HepG2 (cell line): Measurements from ENCODE around the gene NKD1. TPM values are rescaled to one million over a fixed set of nuclear protein-coding genes. Genes with fewer than 3 reads are reported as not detected.

Experiments
- ATAC-seq: fragments of 200-7000 bp; cut with Tn5 transposase; 3 replicates; pipeline ENCODE4 v1.9.1; 2020; ENCODE audit warnings: mild to moderate bottlenecking, moderate library complexity
- BruUV-seq: library from RNA; stranded (reverse); fragments of 400-500 nt; replicated peaks from 2 replicates; lab custom pipeline; 2021; lab: Mats Ljungman, UMichigan
- CTCF ChIA-PET: fragments of 300-600 bp; formaldehyde crosslinking; extraction: SDS; loops from one replicate; lab custom pipeline; 2021; ENCODE audit warnings: low total read pairs, inconsistent platforms, low intra/inter-chr PET ratio; lab: Yijun Ruan, JAX
- POLR2A ChIA-PET: fragments of 350-600 bp; sonication (Branson Sonifier 250); formaldehyde crosslinking; loops from one replicate; lab custom pipeline; 2020; ENCODE audit warnings: antibody characterized with exemption, inconsistent platforms; lab: Yijun Ruan, JAX
- DNase-seq: peaks from one replicate; pipeline ENCODE4 v3.0.0-alpha.2; 2015; ENCODE audit warnings: low spot score
- FAIRE-seq: peaks from 3 replicates; lab custom pipeline; 2011; peaks lifted over from hg19 to GRCh38; lab: Jason Lieb, UNC
- H2AFZ ChIP-seq: one replicate; pipeline ENCODE4 v1.6.1; 2011; ENCODE audit warnings: low read length, inconsistent platforms
- H3K27ac ChIP-seq: fragments of 300-600 bp; 3 replicates; pipeline ENCODE4 v1.8.0; 2011; ENCODE audit warnings: mixed run types, mild to moderate bottlenecking, mixed read lengths, low read length, inconsistent platforms; ENCODE audit not compliant: insufficient read depth; ENCODE audit errors: extremely low read length
- H3K27me3 ChIP-seq, 2 experiments: fragments of 200-600 bp in 1 of 2; 2 replicates in 1 of 2; 3 replicates in 1 of 2; pipeline versions ENCODE4 v1.6.0 to v1.8.0; 2011; ENCODE audit warnings: low read length in 2 of 2, mild to moderate bottlenecking in 2 of 2, moderate library complexity in 2 of 2, inconsistent platforms in 1 of 2; ENCODE audit not compliant: insufficient read depth in 2 of 2, control insufficient read depth in 1 of 2
- H3K36me3 ChIP-seq, 2 experiments: fragments of 200-600 bp in 1 of 2; replicated peaks in 1 of 2; 2 replicates in 1 of 2; 3 replicates in 1 of 2; pipeline versions ENCODE4 v1.5.1 to v1.8.0; 2011; ENCODE audit warnings: low read length in 2 of 2, inconsistent platforms in 1 of 2; ENCODE audit not compliant: insufficient read depth in 2 of 2, control insufficient read depth in 1 of 2
- H3K4me1 ChIP-seq: 2 replicates; pipeline ENCODE4 v1.5.1; 2012; ENCODE audit warnings: low read length, inconsistent platforms; ENCODE audit not compliant: insufficient read depth
- H3K4me2 ChIP-seq: 2 replicates; pipeline ENCODE4 v1.6.0; 2011; ENCODE audit warnings: low read depth, low read length, inconsistent platforms
- H3K4me3 ChIP-seq, 3 experiments: fragments of 200-600 bp in 1 of 3; sonication (generic), shearing (Covaris generic) in 1 of 3; replicated peaks in 1 of 3; 2 replicates each; pipeline ENCODE4 v1.5.1; 2011 to 2016; ENCODE audit warnings: low read length in 3 of 3, inconsistent platforms in 2 of 3, low read depth in 2 of 3, mild to moderate bottlenecking in 2 of 3, control low read depth in 1 of 3, mixed read lengths in 1 of 3; ENCODE audit not compliant: insufficient read depth in 1 of 3
- H3K79me2 ChIP-seq: one replicate; pipeline ENCODE4 v1.6.1; 2011; ENCODE audit warnings: low read length, inconsistent platforms; ENCODE audit not compliant: insufficient read depth
- H3K9ac ChIP-seq: 2 replicates; pipeline ENCODE4 v1.6.0; 2011; ENCODE audit warnings: mild to moderate bottlenecking, low read depth, low read length, inconsistent platforms; ENCODE audit not compliant: insufficient read depth
- H3K9me3 ChIP-seq: 2 replicates; pipeline ENCODE4 v1.5.1; 2012; ENCODE audit warnings: mild to moderate bottlenecking, low read length
- H4K20me1 ChIP-seq: 2 replicates; pipeline ENCODE4 v1.6.0; 2011; ENCODE audit warnings: inconsistent platforms, mild to moderate bottlenecking, low read length, moderate library complexity; ENCODE audit not compliant: insufficient read depth
- ARID3A ChIP-seq: IDR thresholded peaks from 2 replicates; pipeline ENCODE4 v1.6.1; 2012; ENCODE audit warnings: low read depth, low read length, improper control_type of control experiment
- CERS6 ChIP-seq: sonication (generic); formaldehyde crosslinking; IDR thresholded peaks from 2 replicates; pipeline ENCODE4 v1.5.0; 2020; ENCODE audit warnings: missing genetic modification reagents
- HOXA3 ChIP-seq: sonication (generic); formaldehyde crosslinking; IDR thresholded peaks from 2 replicates; pipeline ENCODE4 v1.5.0; 2020; ENCODE audit warnings: missing genetic modification reagents
- LBX2 ChIP-seq: sonication (generic); formaldehyde crosslinking; IDR thresholded peaks from 2 replicates; pipeline ENCODE4 v1.5.0; 2020; ENCODE audit warnings: missing genetic modification reagents, mild to moderate bottlenecking, borderline replicate concordance
- MEIS1 ChIP-seq: sonication (generic); formaldehyde crosslinking; IDR thresholded peaks from 2 replicates; pipeline ENCODE4 v1.9.0; 2021; ENCODE audit warnings: mild to moderate bottlenecking, missing genetic modification reagents, moderate library complexity, borderline replicate concordance
- NRL ChIP-seq: sonication (generic); formaldehyde crosslinking; IDR thresholded peaks from 2 replicates; pipeline ENCODE4 v1.5.0; 2020; ENCODE audit warnings: missing genetic modification reagents, mild to moderate bottlenecking, moderate library complexity, borderline replicate concordance
- PREB ChIP-seq: sonication (generic); formaldehyde crosslinking; IDR thresholded peaks from 2 replicates; pipeline ENCODE4 v1.4.0; 2020; ENCODE audit warnings: missing genetic modification reagents
- RBFOX2 ChIP-seq: fragments of 200-400 bp; formaldehyde crosslinking; IDR thresholded peaks from 2 replicates; pipeline ENCODE4 v1.6.1; 2017; ENCODE audit warnings: low read depth, mild to moderate bottlenecking, low read length
- RFX3 ChIP-seq: IDR thresholded peaks from 2 replicates; pipeline ENCODE4 v1.6.1; 2016; ENCODE audit warnings: missing biosample characterization, missing genetic modification reagents
- SMC3 ChIP-seq: IDR thresholded peaks from 2 replicates; pipeline ENCODE4 v1.6.1; 2011; ENCODE audit warnings: low read length, improper control_type of control experiment
- SP140L ChIP-seq: sonication (generic); formaldehyde crosslinking; IDR thresholded peaks from 2 replicates; pipeline ENCODE4 v1.4.0; 2020; ENCODE audit warnings: missing genetic modification reagents, borderline replicate concordance
- TCF7L2 ChIP-seq: IDR thresholded peaks from 2 replicates; pipeline ENCODE4 v1.6.1; 2011; ENCODE audit warnings: mild to moderate bottlenecking, low read depth, low read length, moderate library complexity
- XRCC5 ChIP-seq: fragments of 200-400 bp; formaldehyde crosslinking; optimal IDR thresholded peaks from 2 replicates; pipeline ENCODE3; 2017; ENCODE audit warnings: mild to moderate bottlenecking, low read length
- ZFP90 ChIP-seq: sonication (generic); formaldehyde crosslinking; IDR thresholded peaks from 2 replicates; pipeline ENCODE4 v1.8.0; 2022; ENCODE audit warnings: missing genetic modification reagents, mild to moderate bottlenecking, inconsistent platforms, borderline replicate concordance
- ZNF234 ChIP-seq: sonication (generic); formaldehyde crosslinking; conservative IDR thresholded peaks from 2 replicates; pipeline ENCODE4 v1.5.1; 2020; ENCODE audit warnings: mild to moderate bottlenecking, missing genetic modification reagents
- ZNF430 ChIP-seq: sonication (generic); formaldehyde crosslinking; IDR thresholded peaks from 2 replicates; pipeline ENCODE4 v1.9.0; 2021; ENCODE audit warnings: mild to moderate bottlenecking, missing genetic modification reagents
- ZNF652 ChIP-seq: IDR thresholded peaks from 2 replicates; pipeline ENCODE4 v1.6.1; 2016; ENCODE audit warnings: low read depth, borderline replicate concordance
- ZNF749 ChIP-seq: sonication (generic); formaldehyde crosslinking; IDR thresholded peaks from 2 replicates; pipeline ENCODE4 v1.8.0; 2022; ENCODE audit warnings: mild to moderate bottlenecking, missing genetic modification reagents, moderate library complexity, borderline replicate concordance
- WGBS: methylation state at CpG from one replicate; pipeline ENCODE4 v1.1.6; 2017; ENCODE audit warnings: low lambda C conversion rate; 5-methylcytosine and 5-hydroxymethylcytosine counted together
- in situ Hi-C: cut with HindIII; loops from 2 replicates; pipeline ENCODE4 v1.10.0; 2017; ENCODE audit warnings: low pct_unique_long_range_greater_than_20kb; ENCODE audit not compliant: extremely low pct_ligation_motif_present
- intact Hi-C: fragments of 100-400 bp; cut with micrococcal nuclease; formaldehyde crosslinking; loops from one replicate; pipeline ENCODE4 v1.10.0; 2022; ENCODE audit not compliant: unreplicated experiment
- polyA plus RNA-seq, 8 experiments: library from polyadenylated mRNA; depleted of rRNA in 3 of 8; stranded (reverse) in 7 of 8; unstranded in 1 of 8; fragments of >200 nt; fragmentation: Illumina TruSeq in 4 of 8; extraction: Trizol in 4 of 8; gene quantifications; 2 replicates each; pipeline versions ENCODE4 v1.2.1 to v1.2.3, GENCODE V29; 2011 to 2016; ENCODE audit warnings: low read depth in 4 of 8, missing spikeins in 1 of 8, mixed read lengths in 1 of 8; ENCODE audit not compliant: insufficient read depth in 1 of 8
- total RNA-seq, 5 experiments: library from RNA; depleted of rRNA; stranded (reverse); fragments of >200 nt; fragmentation: Illumina TruSeq; extraction: Trizol; gene quantifications; 2 replicates each; pipeline ENCODE4 v1.2.3, GENCODE V29; 2016; ENCODE audit warnings: low read depth in 1 of 5

NKD1 gene
- total and polyA plus RNA-seq, 2 of the 13 experiments (the other 11 are each of a cell fraction or from before 2014, with no cell fraction given), result 70.4 to 121 TPM

- intact Hi-C loops, result loop anchor here (1.0 kb wide), 2 partner anchors 7 to 20 kb away; no protein-coding TSS in a partner anchor
- ChIA-PET CTCF (interaction anchor here (1.1 kb wide), 1 partner anchor 168 kb away, joined by 3 read pairs; no protein-coding TSS in a partner anchor), POLR2A (interaction anchor here (0.6 to 5.1 kb wide), 19 partner anchors 8 to 167 kb away, joined by 3 to 53 read pairs (median 5); partner anchors contain the start of gene NKD1)
- Histone ChIP-seq H3K36me3 (peaks cover 0 to 2% of the 10 kb centered on the region in 2 experiments; a peak in 2 of 5 replicates), H3K27me3 (no peaks in the 10 kb centered on the region), H3K27ac (peak overlapping the region; percentile 88), H3K79me2 (peaks cover 4% of the 10 kb centered on the region), H4K20me1 (no peaks in the 10 kb centered on the region), H3K9ac (peak overlapping the region; percentile 55), H2AFZ (no peak overlapping the region), H3K4me3 (0 out of 6 replicates have a peak overlapping the region, but pooled peaks of 1 of the 3 experiments have one; percentile 17), H3K4me1 (peaks cover 72% of the 10 kb centered on the region), H3K4me2 (peak overlapping the region; percentile 85), H3K9me3 (no peaks in the 10 kb centered on the region)
- BruUV-seq, result no TSS peak
- FAIRE-seq (no peak), ATAC-seq (peak; percentile 12), DNase-seq (peak; percentile 52)
- in situ Hi-C loops, result no loop called here
- whole genome bisulfite sequencing, result 81% methylated on average over 23 of the region's 23 CpGs
- TF ChIP-seq HOXA3 (peak; percentile 36), ZFP90 (peak; percentile 52; the same call in 1 of the 2 replicates), SP140L (no peak), ZNF430 (CRISPR knock-in tag) (no peak), ARID3A (no peak), ZNF652 (CRISPR knock-in tag) (no peak), PREB (CRISPR knock-in tag) (no peak), CERS6 (CRISPR knock-in tag) (no peak), RFX3 (no peak), TCF7L2 (no peak), SMC3 (peak; percentile 66; the same call in 1 of the 2 replicates), XRCC5 (no peak), ZNF234 (no peak), NRL (CRISPR knock-in tag) (no peak), MEIS1 (CRISPR knock-in tag) (no peak), LBX2 (CRISPR knock-in tag) (no peak), RBFOX2 (peak; percentile 44; the same call in 1 of the 2 replicates), ZNF749 (no peak)
Measured at GRCh38 chr16:50539822-50540710, 8.1 kb upstream of the NKD1 start.
